Parathyroid adenoma (tissue), 2 donors: ENCODE results near the gene CRAMP1.

Source experiments
- H2AFZ ChIP-seq: fragments of 300-600 bp; sonication (generic); one replicate; pipeline ENCODE4 v1.7.0; 2017; ENCODE audit warnings: antibody characterized with exemption, mild to moderate bottlenecking
- H3K27ac ChIP-seq: fragments of 300-600 bp; sonication (generic); one replicate; pipeline ENCODE4 v1.7.0; 2017
- H3K27me3 ChIP-seq: fragments of 300-600 bp; sonication (generic); one replicate; pipeline ENCODE4 v1.7.0; 2017; ENCODE audit warnings: low read length; ENCODE audit not compliant: control insufficient read depth, insufficient read depth
- H3K36me3 ChIP-seq: fragments of 300-600 bp; sonication (generic); one replicate; pipeline ENCODE4 v1.7.0; 2017; ENCODE audit warnings: low read length; ENCODE audit not compliant: control insufficient read depth, insufficient read depth
- H3K4me1 ChIP-seq: fragments of 300-600 bp; sonication (generic); one replicate; pipeline ENCODE4 v1.7.0; 2017; ENCODE audit warnings: control low read depth
- H3K4me2 ChIP-seq: fragments of 300-600 bp; sonication (generic); one replicate; pipeline ENCODE4 v1.7.0; 2017; ENCODE audit warnings: low read length
- H3K4me3 ChIP-seq: fragments of 300-600 bp; sonication (generic); one replicate; pipeline ENCODE4 v1.7.0; 2017; ENCODE audit warnings: low read depth, low read length
- H3K79me2 ChIP-seq: fragments of 300-600 bp; sonication (generic); one replicate; pipeline ENCODE4 v1.7.0; 2017; ENCODE audit warnings: control low read depth
- H3K9ac ChIP-seq: fragments of 300-600 bp; sonication (generic); one replicate; pipeline ENCODE4 v1.7.0; 2017; ENCODE audit warnings: mild to moderate bottlenecking
- H3K9me3 ChIP-seq: fragments of 300-600 bp; sonication (generic); one replicate; pipeline ENCODE4 v1.7.0; 2017; ENCODE audit warnings: low read length; ENCODE audit not compliant: control insufficient read depth
- CTCF ChIP-seq: fragments of 300-600 bp; sonication (generic); IDR thresholded peaks from one replicate; pipeline ENCODE4 v1.7.0; 2017; ENCODE audit warnings: antibody characterized with exemption, mild to moderate bottlenecking
- donor health status: primary hyperparathyroidism.

CRAMP1 gene

GRCh38 chr16:1643521-1643920, 31.4 kb downstream of the CRAMP1 start:
- H3K4me3 ChIP-seq: no peak overlapping the region
- no peak overlapping the region for H2AFZ ChIP-seq
- H3K9me3 ChIP-seq: no peaks in the 10 kb centered on the region
- H3K27ac ChIP-seq: no peak overlapping the region
- H3K36me3 ChIP-seq: no peaks in the 10 kb centered on the region
- TF ChIP-seq CTCF: no peak
- H3K27me3 ChIP-seq: no peaks in the 10 kb centered on the region
- H3K4me2 ChIP-seq: no peak overlapping the region
- H3K4me1 ChIP-seq: no peaks in the 10 kb centered on the region
- peaks cover 31% of the 10 kb centered on the region for H3K79me2 ChIP-seq
- H3K9ac ChIP-seq: no peak overlapping the region

- Histone ChIP-seq H3K9me3 (no peaks in the 10 kb centered on the region), H3K36me3 (no peaks in the 10 kb centered on the region), H3K4me2 (no peak overlapping the region), H3K9ac (no peak overlapping the region), H3K4me1 (no peaks in the 10 kb centered on the region), H3K79me2 (peaks cover 35% of the 10 kb centered on the region), H3K27ac (no peak overlapping the region), H3K27me3 (no peaks in the 10 kb centered on the region), H3K4me3 (no peak overlapping the region), H2AFZ (no peak overlapping the region)
- TF ChIP-seq CTCF: no peak
These were observed 33.9 kb downstream of the CRAMP1 start for GRCh38 chr16:1645914-1646525.

GRCh38 chr16:1647856-1648255, 35.7 kb downstream of the CRAMP1 start:
- H3K36me3 ChIP-seq: no peaks in the 10 kb centered on the region
- no peaks in the 10 kb centered on the region for H3K9me3 ChIP-seq
- no peak overlapping the region for H3K4me3 ChIP-seq
- no peak overlapping the region for H3K27ac ChIP-seq
- H3K27me3 ChIP-seq: no peaks in the 10 kb centered on the region
- no peak overlapping the region for H3K9ac ChIP-seq
- H3K4me2 ChIP-seq: no peak overlapping the region
- H3K79me2 ChIP-seq: peaks cover 27% of the 10 kb centered on the region
- no peak for TF ChIP-seq CTCF
- no peaks in the 10 kb centered on the region for H3K4me1 ChIP-seq
- no peak overlapping the region for H2AFZ ChIP-seq

GRCh38 chr16:1650131-1650530, 38.0 kb downstream of the CRAMP1 start:
- H3K9me3 ChIP-seq: no peaks in the 10 kb centered on the region
- H3K4me1 ChIP-seq: no peaks in the 10 kb centered on the region
- H3K4me2 ChIP-seq: no peak overlapping the region
- peaks cover 22% of the 10 kb centered on the region for H3K79me2 ChIP-seq
- no peak overlapping the region for H3K9ac ChIP-seq
- no peak overlapping the region for H3K4me3 ChIP-seq
- no peaks in the 10 kb centered on the region for H3K36me3 ChIP-seq
- H3K27ac ChIP-seq: no peak overlapping the region
- no peak for TF ChIP-seq CTCF
- H2AFZ ChIP-seq: no peak overlapping the region
- no peaks in the 10 kb centered on the region for H3K27me3 ChIP-seq
